Duodenal mucosa (tissue), 2 donors: ENCODE results near the gene HS3ST5.

ENCODE experiments used
- H3K27ac ChIP-seq: one replicate; pipeline ENCODE4 v1.7.0; 2013; ENCODE audit warnings: low read depth, low read length
- H3K27me3 ChIP-seq, 2 donors: one replicate each; pipeline ENCODE4 v1.7.0; 2013; ENCODE audit warnings: low read length in 2 of 2, control low read depth in 1 of 2; ENCODE audit not compliant: insufficient read depth in 2 of 2, control insufficient read depth in 1 of 2
- H3K36me3 ChIP-seq, 2 donors: one replicate each; pipeline ENCODE4 v1.7.0; 2013; ENCODE audit warnings: low read length in 2 of 2, control low read depth in 1 of 2; ENCODE audit not compliant: insufficient read depth in 2 of 2, control insufficient read depth in 1 of 2
- H3K4me1 ChIP-seq, 2 donors: one replicate each; pipeline ENCODE4 v1.7.0; 2013; ENCODE audit warnings: low read length in 2 of 2, control low read depth in 1 of 2; ENCODE audit not compliant: insufficient read depth in 2 of 2, control insufficient read depth in 1 of 2
- H3K4me3 ChIP-seq, 2 donors: one replicate each; pipeline ENCODE4 v1.7.0; 2013; ENCODE audit warnings: low read length in 2 of 2, low read depth in 1 of 2
- H3K9ac ChIP-seq, 2 donors: one replicate each; pipeline ENCODE4 v1.7.0; 2013; ENCODE audit warnings: low read length in 2 of 2, low read depth in 1 of 2
- H3K9me3 ChIP-seq, 2 donors: one replicate each; pipeline ENCODE4 v1.7.0; 2013; ENCODE audit warnings: low read length in 2 of 2, control low read depth in 1 of 2; ENCODE audit not compliant: control insufficient read depth in 1 of 2

The HS3ST5 gene

DNA sequence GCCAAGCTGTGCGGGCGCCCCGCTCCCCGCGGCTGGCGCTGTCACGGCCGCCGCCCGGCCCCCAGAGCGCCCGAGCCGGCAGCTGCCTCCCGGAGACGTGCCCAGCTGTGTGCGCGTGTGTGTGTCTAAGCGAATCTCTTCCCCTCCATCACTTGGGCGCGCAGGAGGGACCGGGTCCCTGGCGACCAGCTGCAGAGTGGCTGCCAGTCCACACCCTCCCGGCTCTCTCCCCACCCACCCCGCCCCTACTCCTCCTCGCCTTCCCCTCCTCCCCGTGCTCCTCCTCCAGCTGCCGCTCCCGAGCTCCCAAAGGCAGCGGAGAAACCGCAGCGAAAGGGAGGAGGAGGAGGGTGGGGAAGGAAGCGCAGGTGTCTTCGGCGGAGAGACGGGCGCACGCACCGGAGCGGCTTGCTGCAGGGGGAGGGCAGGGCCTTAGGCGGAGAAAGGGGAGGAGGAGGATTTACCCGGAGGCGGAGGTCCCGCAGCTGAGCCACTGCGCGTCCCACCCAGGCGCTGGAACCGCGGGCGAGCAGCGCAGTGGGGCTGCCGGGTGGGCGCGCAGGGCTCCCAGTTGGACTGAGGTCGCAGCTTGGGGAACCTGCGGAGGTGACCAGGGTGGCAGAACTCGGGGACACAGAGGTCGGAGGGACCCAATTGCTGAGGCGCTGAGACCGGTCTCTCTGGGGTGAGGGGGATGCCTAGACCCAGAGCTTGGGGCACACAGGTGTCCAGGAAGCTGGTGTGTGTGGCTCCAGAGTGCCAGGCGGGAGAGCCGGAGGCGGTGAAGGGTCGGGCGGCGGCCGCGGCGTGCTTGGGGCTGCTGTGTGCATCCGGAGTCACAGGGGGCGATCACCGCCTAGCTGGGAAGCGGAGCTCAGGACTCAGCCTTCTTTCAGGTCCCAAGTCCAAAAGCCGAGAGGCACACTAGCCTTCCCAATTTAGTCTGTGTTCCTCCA lies at the start of gene HS3ST5:
TSS of gene HS3ST5 (minus strand) at position 198 of the 956 bp plus-strand sequence. CDS start 280,178 bp downstream, outside the sequence.
- H3K9me3 ChIP-seq: no peaks in the 10 kb centered on the region
- peak within 1 kb of the TSS; percentile 56 to 59 for H3K4me3 ChIP-seq
- no peak within 1 kb of the TSS for H3K27ac ChIP-seq
- no peak within 1 kb of the TSS for H3K9ac ChIP-seq
- H3K4me1 ChIP-seq: peaks cover 4 to 11% of the 10 kb centered on the region in 2 donors
- no peaks in the 10 kb centered on the region for H3K36me3 ChIP-seq
- H3K27me3 ChIP-seq: peaks cover 19 to 35% of the 10 kb centered on the region in 2 donors

DNA sequence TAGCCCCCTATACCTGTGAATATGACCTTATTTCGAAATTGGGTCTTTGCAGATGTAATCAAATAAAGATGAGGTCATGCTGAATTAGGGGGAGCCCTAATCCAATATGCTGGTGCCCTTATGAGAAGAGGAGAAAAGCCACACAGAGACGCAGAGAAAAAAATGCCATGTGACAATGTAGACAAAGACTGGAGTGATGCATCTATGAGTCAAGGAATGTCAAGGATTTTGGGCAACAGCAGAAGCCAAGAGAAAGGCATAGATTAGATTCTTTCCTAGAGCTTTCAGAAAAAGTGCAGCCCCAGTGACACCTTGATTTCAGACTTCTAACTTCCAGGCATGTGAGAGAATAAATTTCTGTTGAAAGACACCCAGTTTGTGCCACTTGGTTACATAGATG lies 47.4 kb upstream of the HS3ST5 start:
- H3K9me3 ChIP-seq: no peaks in the 10 kb centered on the region
- H3K4me3 ChIP-seq: no peak overlapping the region
- no peak overlapping the region for H3K9ac ChIP-seq
- H3K27ac ChIP-seq: no peak overlapping the region
- no peaks in the 10 kb centered on the region for H3K36me3 ChIP-seq
- H3K27me3 ChIP-seq: no peaks in the 10 kb centered on the region
- no peaks in the 10 kb centered on the region for H3K4me1 ChIP-seq

DNA sequence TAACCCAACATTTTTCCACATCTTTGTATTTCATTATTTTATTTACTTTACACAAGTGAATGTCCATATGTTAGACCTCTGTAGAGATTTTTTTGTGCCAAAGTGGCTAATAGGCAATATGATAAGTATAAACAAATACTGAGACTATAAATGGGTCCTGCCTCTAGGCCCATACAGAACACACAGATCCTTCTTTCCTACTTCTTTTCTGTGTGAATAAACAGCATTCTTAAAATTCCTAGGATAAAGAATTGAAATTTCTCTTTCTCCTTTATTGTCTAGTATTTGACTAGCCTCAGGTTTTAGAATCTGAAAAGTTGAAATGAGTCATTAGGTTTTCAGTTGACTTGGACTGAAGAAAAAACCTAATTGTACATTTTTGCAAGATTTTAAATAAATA lies 46.3 kb upstream of the HS3ST5 start:
- Histone ChIP-seq H3K4me3 (no peak overlapping the region), H3K9ac (no peak overlapping the region), H3K9me3 (no peaks in the 10 kb centered on the region), H3K36me3 (no peaks in the 10 kb centered on the region), H3K4me1 (no peaks in the 10 kb centered on the region), H3K27ac (no peak overlapping the region), H3K27me3 (no peaks in the 10 kb centered on the region)

- no peaks in the 10 kb centered on the region for H3K36me3 ChIP-seq
- no peaks in the 10 kb centered on the region for H3K4me1 ChIP-seq
- H3K9me3 ChIP-seq: no peaks in the 10 kb centered on the region
- H3K9ac ChIP-seq: no peak overlapping the region
- no peak overlapping the region for H3K27ac ChIP-seq
- no peak overlapping the region for H3K4me3 ChIP-seq
- no peaks in the 10 kb centered on the region for H3K27me3 ChIP-seq
Measured at GRCh38 chr6:114382406-114382805, 39.6 kb upstream of the HS3ST5 start.

GRCh38 chr6:114377881-114378280 lies 35.1 kb upstream of the HS3ST5 start:
- no peak overlapping the region for H3K4me3 ChIP-seq

GRCh38 chr6:114376611-114377175 lies 33.9 kb upstream of the HS3ST5 start:
- no peak overlapping the region for H3K27ac ChIP-seq
- H3K27me3 ChIP-seq: no peaks in the 10 kb centered on the region
- no peaks in the 10 kb centered on the region for H3K4me1 ChIP-seq
- H3K4me3 ChIP-seq: no peak overlapping the region
- no peak overlapping the region for H3K9ac ChIP-seq
- no peaks in the 10 kb centered on the region for H3K36me3 ChIP-seq
- no peaks in the 10 kb centered on the region for H3K9me3 ChIP-seq

More at GRCh38 chr6:114377881-114378280, 35.1 kb upstream of the HS3ST5 start:
- H3K36me3 ChIP-seq: no peaks in the 10 kb centered on the region
- no peaks in the 10 kb centered on the region for H3K9me3 ChIP-seq
- H3K27me3 ChIP-seq: no peaks in the 10 kb centered on the region
- H3K27ac ChIP-seq: no peak overlapping the region
- H3K4me1 ChIP-seq: no peaks in the 10 kb centered on the region
- no peak overlapping the region for H3K9ac ChIP-seq

- H3K4me3 ChIP-seq: no peak overlapping the region
- no peaks in the 10 kb centered on the region for H3K27me3 ChIP-seq
- H3K27ac ChIP-seq: no peak overlapping the region
- no peaks in the 10 kb centered on the region for H3K9me3 ChIP-seq
- no peak overlapping the region for H3K9ac ChIP-seq
- no peaks in the 10 kb centered on the region for H3K4me1 ChIP-seq
- no peaks in the 10 kb centered on the region for H3K36me3 ChIP-seq
Measured at GRCh38 chr6:114375541-114376192, 32.8 kb upstream of the HS3ST5 start.

- H3K9me3 ChIP-seq: no peaks in the 10 kb centered on the region
- no peak overlapping the region for H3K4me3 ChIP-seq
- no peak overlapping the region for H3K9ac ChIP-seq
- H3K27me3 ChIP-seq: no peaks in the 10 kb centered on the region
- H3K27ac ChIP-seq: no peak overlapping the region
- no peaks in the 10 kb centered on the region for H3K36me3 ChIP-seq
- no peaks in the 10 kb centered on the region for H3K4me1 ChIP-seq
Measured at GRCh38 chr6:114367315-114367961, 24.6 kb upstream of the HS3ST5 start.

- H3K9me3 ChIP-seq: no peaks in the 10 kb centered on the region
Measured at GRCh38 chr6:114366899-114367298, 24.1 kb upstream of the HS3ST5 start.

More at GRCh38 chr6:114366899-114367298, 24.1 kb upstream of the HS3ST5 start:
- Histone ChIP-seq H3K27me3 (no peaks in the 10 kb centered on the region), H3K4me3 (no peak overlapping the region), H3K9ac (no peak overlapping the region), H3K27ac (no peak overlapping the region), H3K36me3 (no peaks in the 10 kb centered on the region), H3K4me1 (no peaks in the 10 kb centered on the region)
